GM12872 (cell line): Measurements from ENCODE around the gene KCNQ1.

ENCODE experiments used
- TF ChIP-seq, protein P1 (sequence below): IDR thresholded peaks from 3 replicates; pipeline ENCODE4 v1.5.1; 2011; ENCODE audit warnings: low read depth, mild to moderate bottlenecking, low read length, moderate library complexity; ENCODE audit not compliant: insufficient read depth

Gene KCNQ1

GRCh38 chr11:2625183-2625582, 180.4 kb downstream of the KCNQ1 start:
- TF ChIP-seq, protein P1, sequence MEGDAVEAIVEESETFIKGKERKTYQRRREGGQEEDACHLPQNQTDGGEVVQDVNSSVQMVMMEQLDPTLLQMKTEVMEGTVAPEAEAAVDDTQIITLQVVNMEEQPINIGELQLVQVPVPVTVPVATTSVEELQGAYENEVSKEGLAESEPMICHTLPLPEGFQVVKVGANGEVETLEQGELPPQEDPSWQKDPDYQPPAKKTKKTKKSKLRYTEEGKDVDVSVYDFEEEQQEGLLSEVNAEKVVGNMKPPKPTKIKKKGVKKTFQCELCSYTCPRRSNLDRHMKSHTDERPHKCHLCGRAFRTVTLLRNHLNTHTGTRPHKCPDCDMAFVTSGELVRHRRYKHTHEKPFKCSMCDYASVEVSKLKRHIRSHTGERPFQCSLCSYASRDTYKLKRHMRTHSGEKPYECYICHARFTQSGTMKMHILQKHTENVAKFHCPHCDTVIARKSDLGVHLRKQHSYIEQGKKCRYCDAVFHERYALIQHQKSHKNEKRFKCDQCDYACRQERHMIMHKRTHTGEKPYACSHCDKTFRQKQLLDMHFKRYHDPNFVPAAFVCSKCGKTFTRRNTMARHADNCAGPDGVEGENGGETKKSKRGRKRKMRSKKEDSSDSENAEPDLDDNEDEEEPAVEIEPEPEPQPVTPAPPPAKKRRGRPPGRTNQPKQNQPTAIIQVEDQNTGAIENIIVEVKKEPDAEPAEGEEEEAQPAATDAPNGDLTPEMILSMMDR: no peak

DNA sequence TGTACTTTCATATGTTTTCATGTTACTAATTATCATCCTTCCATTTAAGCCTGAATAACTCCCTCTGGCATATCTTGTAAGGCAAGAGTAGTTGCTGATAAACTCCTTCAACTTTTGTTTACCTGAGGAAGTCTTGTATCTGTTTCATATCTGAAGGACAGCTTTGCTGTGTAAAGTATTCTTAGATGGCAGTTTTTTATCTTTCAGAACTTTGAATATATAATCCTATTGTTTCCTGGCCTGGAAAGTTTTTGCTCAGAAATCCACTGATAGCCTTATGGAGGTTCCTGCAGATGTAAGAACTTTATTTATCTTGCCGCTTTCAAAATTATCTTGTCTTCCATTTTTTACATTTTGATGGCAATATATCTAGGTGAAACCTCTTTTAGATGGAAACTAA, 185.9 kb downstream of the KCNQ1 start:
- TF ChIP-seq, protein P1: no peak

DNA sequence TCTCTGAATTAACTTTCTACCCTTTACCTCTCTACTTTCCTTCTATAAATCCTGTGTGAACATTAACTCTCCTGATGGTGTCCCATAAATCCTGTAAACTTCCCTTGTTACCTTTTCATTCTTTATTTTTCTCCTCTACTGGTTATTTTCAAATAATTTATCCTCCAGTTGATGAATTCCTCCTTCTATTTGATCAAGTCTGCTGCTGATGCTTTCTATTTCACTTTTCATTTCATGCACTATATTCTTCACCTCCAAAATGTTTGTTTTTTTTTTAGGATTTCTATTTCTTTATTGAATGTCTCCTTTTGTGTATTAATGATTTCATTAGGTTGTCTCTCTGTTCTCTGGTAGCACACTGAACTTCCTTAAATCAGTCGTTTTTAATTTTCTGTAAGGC, 186.4 kb downstream of the KCNQ1 start:
- TF ChIP-seq, protein P1: no peak

DNA sequence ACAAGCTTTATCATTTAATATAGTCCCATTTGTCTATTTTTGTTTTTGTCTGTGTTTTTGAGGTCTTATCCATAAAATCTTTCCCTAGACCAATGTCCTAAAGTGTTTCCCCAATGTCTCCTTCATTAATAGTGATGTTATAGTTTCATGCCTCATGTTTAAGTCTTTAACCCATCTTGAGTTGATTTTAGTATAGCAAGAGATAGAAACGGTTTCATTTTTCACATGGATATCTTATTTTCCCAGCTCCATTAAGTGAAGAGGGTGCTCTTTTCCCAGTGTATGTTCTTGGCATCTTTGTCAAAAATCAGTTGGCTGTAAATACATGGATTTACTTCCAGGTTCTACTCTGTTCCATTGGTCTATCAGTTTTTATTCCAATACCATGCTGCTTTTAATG, 196.8 kb downstream of the KCNQ1 start:
- TF ChIP-seq, protein P1: no peak

DNA sequence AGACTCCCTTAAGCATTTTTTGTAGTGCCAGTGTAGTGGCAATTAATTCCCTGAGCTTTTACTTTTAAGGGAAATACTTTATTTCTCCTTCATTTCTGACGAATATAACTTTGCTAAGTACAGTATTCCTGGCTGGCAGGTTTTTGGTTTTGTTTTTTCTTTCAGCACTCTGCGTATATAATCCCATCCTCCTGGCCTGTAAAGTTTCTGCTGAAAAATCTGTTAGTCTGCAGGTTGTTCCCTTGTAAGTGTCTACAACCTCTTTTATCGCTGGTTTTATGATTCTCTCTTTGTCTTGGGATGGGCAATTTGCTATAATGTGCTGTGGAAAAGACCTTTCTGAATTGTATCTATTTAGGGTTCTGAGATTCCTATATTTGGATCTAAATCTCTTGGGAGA, 198.9 kb downstream of the KCNQ1 start:
- TF ChIP-seq, protein P1: no peak

DNA sequence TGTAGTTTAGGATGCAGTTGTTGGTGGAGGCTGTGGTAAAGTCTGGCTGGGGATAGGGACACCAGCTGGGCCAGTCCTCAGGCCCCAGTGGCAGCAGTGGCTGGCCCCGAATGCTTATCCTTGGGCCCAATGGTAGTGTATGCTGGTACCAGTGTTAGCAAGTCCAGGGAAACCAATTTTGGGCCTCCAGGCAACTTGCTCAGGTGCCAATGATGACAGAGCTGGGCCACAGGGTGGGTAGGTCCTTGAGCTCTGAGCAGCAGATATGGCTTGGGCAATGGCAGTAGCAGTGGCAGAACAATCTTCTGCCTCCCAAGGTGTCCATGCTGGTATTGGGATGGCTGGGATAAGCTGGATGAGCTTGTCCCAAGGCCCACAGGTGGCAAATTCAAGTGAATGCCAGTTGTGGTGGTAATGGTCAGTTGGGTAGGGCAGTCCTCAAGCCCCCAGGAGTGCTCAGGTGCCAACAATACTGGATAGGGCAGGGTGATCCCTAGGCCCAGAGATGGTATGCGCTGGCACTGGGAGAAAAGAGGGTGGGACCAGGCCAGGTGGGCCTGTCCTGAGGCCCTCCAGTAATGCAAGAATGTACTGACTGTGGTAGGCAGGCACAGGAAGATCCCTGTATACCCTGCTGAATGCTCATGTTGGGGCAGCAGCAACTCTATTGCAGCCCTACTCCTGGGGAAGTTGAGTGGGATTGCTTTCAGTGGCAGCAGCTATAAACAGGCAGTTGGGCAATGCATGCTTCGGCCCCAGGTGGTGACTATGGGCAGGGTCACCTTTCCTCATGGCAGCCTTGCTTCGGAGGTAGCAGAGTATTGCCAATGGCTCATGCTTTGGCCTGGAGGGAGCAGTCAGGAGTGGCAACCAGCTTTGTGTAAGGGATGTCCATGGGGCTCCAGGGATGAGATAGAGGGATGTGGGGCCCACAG, 200.3 kb downstream of the KCNQ1 start:
- TF ChIP-seq, protein P1: no peak

- TF ChIP-seq, protein P1: no peak
Observed at GRCh38 chr11:2645779-2646118, 200.9 kb downstream of the KCNQ1 start.

DNA sequence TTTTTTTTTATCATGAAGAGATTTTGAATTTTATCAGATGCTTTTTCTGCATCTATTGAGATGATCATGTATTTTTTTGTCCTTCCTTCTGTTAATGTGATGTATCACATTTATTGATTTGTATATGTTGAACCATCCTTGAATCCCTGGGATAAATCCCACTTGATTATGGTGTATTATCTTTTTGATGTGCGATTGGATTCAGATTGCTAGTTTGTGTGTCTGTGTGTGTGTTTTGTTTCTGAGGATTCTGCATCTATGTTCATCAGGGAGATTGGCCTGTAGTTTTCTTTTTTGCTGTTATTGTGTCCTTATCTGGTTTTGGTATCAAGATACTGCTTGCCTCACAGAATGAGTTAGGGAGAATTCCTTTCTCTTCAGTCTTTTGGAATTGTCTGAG, 202.4 kb downstream of the KCNQ1 start:
- TF ChIP-seq, protein P1: no peak
